HCT116 (cell line): Measurements from ENCODE around the gene GSAP.

Experiments used
- CEBPB ChIP-seq: IDR thresholded peaks from 2 replicates; pipeline ENCODE4 v1.6.1; 2012; ENCODE audit warnings: low read depth
- EZH2 ChIP-seq: fragments of 200-600 bp; sonication (generic); IDR thresholded peaks from 2 replicates; pipeline ENCODE4 v1.6.1; 2017; ENCODE audit warnings: antibody characterized with exemption, mixed run types
- EZH2phosphoT487 ChIP-seq: fragments of 200-600 bp; IDR thresholded peaks from 2 replicates; pipeline ENCODE4 v1.6.1; 2018; ENCODE audit warnings: antibody characterized with exemption, borderline replicate concordance
- POLR2A ChIP-seq: IDR thresholded peaks from 2 replicates; pipeline ENCODE4 v1.7.0; 2011; ENCODE audit warnings: borderline replicate concordance; ENCODE audit not compliant: insufficient read depth, insufficient read length; ENCODE audit errors: extremely low read depth
- POLR2AphosphoS5 ChIP-seq: IDR thresholded peaks from 2 replicates; pipeline ENCODE4 v1.6.1; 2011; ENCODE audit warnings: mild to moderate bottlenecking, low read depth, low read length, moderate library complexity
- YY1 ChIP-seq: IDR thresholded peaks from 2 replicates; pipeline ENCODE4 v1.6.1; 2011; ENCODE audit warnings: low read length, low read depth, moderate library complexity, mild to moderate bottlenecking; ENCODE audit not compliant: insufficient replicate concordance; ENCODE audit errors: extremely low read depth
- TF ChIP-seq, protein P1 (sequence below), 3 experiments: fragments of 200-600 bp in 1 of 3; sonication (generic) in 1 of 3; IDR thresholded peaks in 2 of 3; conservative IDR thresholded peaks in 1 of 3; 2 replicates each; pipeline ENCODE4 v1.5.1; 2012 to 2017; ENCODE audit warnings: low read depth in 2 of 3, low read length in 2 of 3, antibody characterized with exemption in 1 of 3, borderline replicate concordance in 1 of 3, control low read depth in 1 of 3, mild to moderate bottlenecking in 1 of 3, mixed read lengths in 1 of 3, mixed run types in 1 of 3, moderate library complexity in 1 of 3; ENCODE audit not compliant: insufficient read depth in 1 of 3
- TF ChIP-seq, protein P2 (sequence below): IDR thresholded peaks from 2 replicates; pipeline ENCODE4 v1.6.1; 2012; ENCODE audit warnings: low read depth

DNA sequence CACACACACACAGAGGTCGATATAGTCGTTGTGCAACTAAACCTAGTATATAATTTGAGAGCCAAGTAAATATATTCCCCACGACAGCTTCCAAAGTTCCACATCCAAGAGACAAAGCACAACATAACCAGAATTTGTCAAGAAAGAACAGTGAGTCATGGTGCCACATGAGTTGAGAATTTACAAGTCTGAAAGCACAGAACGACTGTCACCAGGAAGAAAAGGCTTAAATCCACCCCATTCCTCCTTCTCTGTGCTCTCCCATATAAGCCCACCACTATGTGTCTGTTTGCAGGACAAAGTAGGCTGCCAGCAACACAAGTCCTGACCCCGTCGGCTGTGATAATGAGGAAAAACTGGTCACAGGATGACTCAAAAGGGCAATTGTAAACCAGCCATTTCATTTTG, 32.8 kb downstream of the GSAP start:
- TF ChIP-seq, protein P1, sequence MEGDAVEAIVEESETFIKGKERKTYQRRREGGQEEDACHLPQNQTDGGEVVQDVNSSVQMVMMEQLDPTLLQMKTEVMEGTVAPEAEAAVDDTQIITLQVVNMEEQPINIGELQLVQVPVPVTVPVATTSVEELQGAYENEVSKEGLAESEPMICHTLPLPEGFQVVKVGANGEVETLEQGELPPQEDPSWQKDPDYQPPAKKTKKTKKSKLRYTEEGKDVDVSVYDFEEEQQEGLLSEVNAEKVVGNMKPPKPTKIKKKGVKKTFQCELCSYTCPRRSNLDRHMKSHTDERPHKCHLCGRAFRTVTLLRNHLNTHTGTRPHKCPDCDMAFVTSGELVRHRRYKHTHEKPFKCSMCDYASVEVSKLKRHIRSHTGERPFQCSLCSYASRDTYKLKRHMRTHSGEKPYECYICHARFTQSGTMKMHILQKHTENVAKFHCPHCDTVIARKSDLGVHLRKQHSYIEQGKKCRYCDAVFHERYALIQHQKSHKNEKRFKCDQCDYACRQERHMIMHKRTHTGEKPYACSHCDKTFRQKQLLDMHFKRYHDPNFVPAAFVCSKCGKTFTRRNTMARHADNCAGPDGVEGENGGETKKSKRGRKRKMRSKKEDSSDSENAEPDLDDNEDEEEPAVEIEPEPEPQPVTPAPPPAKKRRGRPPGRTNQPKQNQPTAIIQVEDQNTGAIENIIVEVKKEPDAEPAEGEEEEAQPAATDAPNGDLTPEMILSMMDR (IDR thresholded peaks at IDR 0.05 in 2 of 3, conservative IDR thresholded peaks at IDR 0.05 in 1 of 3; ENCODE audit: borderline replicate concordance in 1 of 3, insufficient read depth in 1 of 3, low read depth in 2 of 3, low read length in 2 of 3): no peak
- TF ChIP-seq, protein P2, sequence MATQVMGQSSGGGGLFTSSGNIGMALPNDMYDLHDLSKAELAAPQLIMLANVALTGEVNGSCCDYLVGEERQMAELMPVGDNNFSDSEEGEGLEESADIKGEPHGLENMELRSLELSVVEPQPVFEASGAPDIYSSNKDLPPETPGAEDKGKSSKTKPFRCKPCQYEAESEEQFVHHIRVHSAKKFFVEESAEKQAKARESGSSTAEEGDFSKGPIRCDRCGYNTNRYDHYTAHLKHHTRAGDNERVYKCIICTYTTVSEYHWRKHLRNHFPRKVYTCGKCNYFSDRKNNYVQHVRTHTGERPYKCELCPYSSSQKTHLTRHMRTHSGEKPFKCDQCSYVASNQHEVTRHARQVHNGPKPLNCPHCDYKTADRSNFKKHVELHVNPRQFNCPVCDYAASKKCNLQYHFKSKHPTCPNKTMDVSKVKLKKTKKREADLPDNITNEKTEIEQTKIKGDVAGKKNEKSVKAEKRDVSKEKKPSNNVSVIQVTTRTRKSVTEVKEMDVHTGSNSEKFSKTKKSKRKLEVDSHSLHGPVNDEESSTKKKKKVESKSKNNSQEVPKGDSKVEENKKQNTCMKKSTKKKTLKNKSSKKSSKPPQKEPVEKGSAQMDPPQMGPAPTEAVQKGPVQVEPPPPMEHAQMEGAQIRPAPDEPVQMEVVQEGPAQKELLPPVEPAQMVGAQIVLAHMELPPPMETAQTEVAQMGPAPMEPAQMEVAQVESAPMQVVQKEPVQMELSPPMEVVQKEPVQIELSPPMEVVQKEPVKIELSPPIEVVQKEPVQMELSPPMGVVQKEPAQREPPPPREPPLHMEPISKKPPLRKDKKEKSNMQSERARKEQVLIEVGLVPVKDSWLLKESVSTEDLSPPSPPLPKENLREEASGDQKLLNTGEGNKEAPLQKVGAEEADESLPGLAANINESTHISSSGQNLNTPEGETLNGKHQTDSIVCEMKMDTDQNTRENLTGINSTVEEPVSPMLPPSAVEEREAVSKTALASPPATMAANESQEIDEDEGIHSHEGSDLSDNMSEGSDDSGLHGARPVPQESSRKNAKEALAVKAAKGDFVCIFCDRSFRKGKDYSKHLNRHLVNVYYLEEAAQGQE: no peak
- TF ChIP-seq EZH2 (no peak), CEBPB (no peak), YY1 (no peak), POLR2A (no peak), POLR2AphosphoS5 (no peak), EZH2phosphoT487 (no peak)
